Subcutaneous abdominal adipose tissue (tissue), 5 donors: ENCODE measurements around the gene FBXL2.

ENCODE experiments used
- H3K27ac ChIP-seq: one replicate; pipeline ENCODE4 v1.7.0; 2013; ENCODE audit warnings: low read depth, mild to moderate bottlenecking, inconsistent platforms, low read length, moderate library complexity
- H3K27me3 ChIP-seq, 5 donors: one replicate each; pipeline ENCODE4 v1.7.0; 2013; ENCODE audit warnings: low read length in 5 of 5, inconsistent platforms in 1 of 5; ENCODE audit not compliant: control insufficient read depth in 5 of 5, insufficient read depth in 4 of 5
- H3K36me3 ChIP-seq, 5 donors: one replicate each; pipeline ENCODE4 v1.7.0; 2013; ENCODE audit warnings: low read length in 5 of 5; ENCODE audit not compliant: control insufficient read depth in 5 of 5, insufficient read depth in 5 of 5
- H3K4me1 ChIP-seq, 5 donors: one replicate each; pipeline ENCODE4 v1.7.0; 2013; ENCODE audit warnings: low read length in 5 of 5, mild to moderate bottlenecking in 3 of 5, moderate library complexity in 1 of 5; ENCODE audit not compliant: control insufficient read depth in 5 of 5, insufficient read depth in 5 of 5
- H3K4me3 ChIP-seq, 5 donors: one replicate each; pipeline ENCODE4 v1.7.0; 2013; ENCODE audit warnings: low read length in 5 of 5, low read depth in 1 of 5
- H3K9ac ChIP-seq, 5 donors: one replicate each; pipeline ENCODE4 v1.7.0; 2013; ENCODE audit warnings: low read length in 5 of 5, mild to moderate bottlenecking in 4 of 5, moderate library complexity in 3 of 5
- H3K9me3 ChIP-seq, 5 donors: one replicate each; pipeline ENCODE4 v1.7.0; 2013; ENCODE audit warnings: low read length in 5 of 5; ENCODE audit not compliant: control insufficient read depth in 5 of 5
- donor health status: healthy.
- donor health status: healthy.
- donor health status: healthy.
- donor health status: healthy.
- donor health status: healthy.

Gene FBXL2

GRCh38 chr3:33250712-33251111, 26.5 kb upstream of the FBXL2 start:
- H3K36me3 ChIP-seq: no peaks in the 10 kb centered on the region
- no peak overlapping the region for H3K27ac ChIP-seq
- no peaks in the 10 kb centered on the region for H3K4me1 ChIP-seq
- no peak overlapping the region for H3K4me3 ChIP-seq
- no peaks in the 10 kb centered on the region for H3K27me3 ChIP-seq
- H3K9ac ChIP-seq: no peak overlapping the region
- H3K9me3 ChIP-seq: no peaks in the 10 kb centered on the region

GRCh38 chr3:33256249-33256648, 21.0 kb upstream of the FBXL2 start:
- no peak overlapping the region for H3K4me3 ChIP-seq
- no peak overlapping the region for H3K9ac ChIP-seq
- H3K27ac ChIP-seq: no peak overlapping the region
- no peaks in the 10 kb centered on the region for H3K27me3 ChIP-seq
- no peaks in the 10 kb centered on the region for H3K9me3 ChIP-seq
- no peaks in the 10 kb centered on the region for H3K36me3 ChIP-seq
- no peaks in the 10 kb centered on the region for H3K4me1 ChIP-seq

GRCh38 chr3:33260104-33260503, 17.1 kb upstream of the FBXL2 start:
- peaks cover 0 to 3% (median 0%) of the 10 kb centered on the region in 5 donors for H3K9me3 ChIP-seq
- H3K4me3 ChIP-seq: no peak overlapping the region
- no peak overlapping the region for H3K9ac ChIP-seq
- H3K36me3 ChIP-seq: no peaks in the 10 kb centered on the region
- no peaks in the 10 kb centered on the region for H3K4me1 ChIP-seq
- no peaks in the 10 kb centered on the region for H3K27me3 ChIP-seq
- no peak overlapping the region for H3K27ac ChIP-seq

GRCh38 chr3:33269385-33269784, 7.9 kb upstream of the FBXL2 start:
- no peaks in the 10 kb centered on the region for H3K4me1 ChIP-seq
- no peaks in the 10 kb centered on the region for H3K36me3 ChIP-seq

GRCh38 chr3:33271324-33271723, 5.9 kb upstream of the FBXL2 start:
- Histone ChIP-seq H3K4me3 (no peak overlapping the region), H3K4me1 (no peaks in the 10 kb centered on the region), H3K36me3 (no peaks in the 10 kb centered on the region), H3K27ac (no peak overlapping the region), H3K9ac (no peak overlapping the region), H3K9me3 (peaks cover 0 to 8% (median 4%) of the 10 kb centered on the region in 5 donors), H3K27me3 (no peaks in the 10 kb centered on the region)

More at GRCh38 chr3:33269385-33269784, 7.9 kb upstream of the FBXL2 start:
- Histone ChIP-seq H3K9me3 (peaks cover 0 to 8% (median 4%) of the 10 kb centered on the region in 5 donors), H3K4me3 (no peak overlapping the region), H3K27ac (no peak overlapping the region), H3K27me3 (no peaks in the 10 kb centered on the region), H3K9ac (no peak overlapping the region)

- Histone ChIP-seq H3K36me3 (no peaks in the 10 kb centered on the region), H3K9me3 (peaks cover 0 to 8% (median 4%) of the 10 kb centered on the region in 5 donors), H3K4me3 (no peak overlapping the region)
Observed at GRCh38 chr3:33273628-33274027, 3.6 kb upstream of the FBXL2 start.

GRCh38 chr3:33278163-33278562, 921 bp downstream of the FBXL2 start:
- Histone ChIP-seq H3K9ac (peak overlapping the region; percentile 28 to 89 (median 79)), H3K27ac (no peak overlapping the region), H3K4me3 (peak overlapping the region; percentile 65 to 73 (median 71)), H3K4me1 (peaks cover 0 to 13% (median 10%) of the 10 kb centered on the region in 5 donors), H3K36me3 (no peaks in the 10 kb centered on the region), H3K9me3 (no peaks in the 10 kb centered on the region), H3K27me3 (no peaks in the 10 kb centered on the region)

More at GRCh38 chr3:33273628-33274027, 3.6 kb upstream of the FBXL2 start:
- Histone ChIP-seq H3K9ac (no peak overlapping the region), H3K27ac (no peak overlapping the region), H3K4me1 (peaks cover 0 to 13% (median 10%) of the 10 kb centered on the region in 5 donors), H3K27me3 (no peaks in the 10 kb centered on the region)

GRCh38 chr3:33287672-33288282, 10.5 kb downstream of the FBXL2 start:
- peaks cover 0 to 12% (median 2%) of the 10 kb centered on the region in 5 donors for H3K9me3 ChIP-seq
- H3K4me3 ChIP-seq: no peak overlapping the region
- no peak overlapping the region for H3K9ac ChIP-seq
- H3K27me3 ChIP-seq: no peaks in the 10 kb centered on the region
- H3K36me3 ChIP-seq: no peaks in the 10 kb centered on the region
- no peaks in the 10 kb centered on the region for H3K4me1 ChIP-seq
- no peak overlapping the region for H3K27ac ChIP-seq

- Histone ChIP-seq H3K4me3 (no peak overlapping the region), H3K36me3 (peaks cover 0 to 6% (median 0%) of the 10 kb centered on the region in 5 donors), H3K4me1 (no peaks in the 10 kb centered on the region), H3K27me3 (no peaks in the 10 kb centered on the region), H3K9ac (no peak overlapping the region), H3K9me3 (peaks cover 0 to 8% (median 0%) of the 10 kb centered on the region in 5 donors), H3K27ac (no peak overlapping the region)
Observed at GRCh38 chr3:33299395-33300081, 22.3 kb downstream of the FBXL2 start.

GRCh38 chr3:33312361-33312760, 35.1 kb downstream of the FBXL2 start:
- Histone ChIP-seq H3K4me1 (peaks cover 0 to 15% (median 0%) of the 10 kb centered on the region in 5 donors), H3K36me3 (peaks cover 0 to under 1% (median 0%) of the 10 kb centered on the region in 5 donors), H3K27ac (no peak overlapping the region), H3K27me3 (no peaks in the 10 kb centered on the region), H3K9ac (no peak overlapping the region), H3K9me3 (peaks cover 0 to 10% (median 4%) of the 10 kb centered on the region in 5 donors), H3K4me3 (no peak overlapping the region)
